Panc1 (cell line): ENCODE measurements around the gene KLK7.

ENCODE experiments used
- POLR2AphosphoS5 ChIP-seq: IDR thresholded peaks from 2 replicates; pipeline ENCODE4 v1.6.1; 2012; ENCODE audit warnings: mild to moderate bottlenecking, low read depth, low read length, moderate library complexity
- TF ChIP-seq, protein P1 (sequence below): fragments of 450-650 bp; IDR thresholded peaks from 2 replicates; pipeline ENCODE4 v1.5.1; 2017; ENCODE audit warnings: mild to moderate bottlenecking

DNA sequence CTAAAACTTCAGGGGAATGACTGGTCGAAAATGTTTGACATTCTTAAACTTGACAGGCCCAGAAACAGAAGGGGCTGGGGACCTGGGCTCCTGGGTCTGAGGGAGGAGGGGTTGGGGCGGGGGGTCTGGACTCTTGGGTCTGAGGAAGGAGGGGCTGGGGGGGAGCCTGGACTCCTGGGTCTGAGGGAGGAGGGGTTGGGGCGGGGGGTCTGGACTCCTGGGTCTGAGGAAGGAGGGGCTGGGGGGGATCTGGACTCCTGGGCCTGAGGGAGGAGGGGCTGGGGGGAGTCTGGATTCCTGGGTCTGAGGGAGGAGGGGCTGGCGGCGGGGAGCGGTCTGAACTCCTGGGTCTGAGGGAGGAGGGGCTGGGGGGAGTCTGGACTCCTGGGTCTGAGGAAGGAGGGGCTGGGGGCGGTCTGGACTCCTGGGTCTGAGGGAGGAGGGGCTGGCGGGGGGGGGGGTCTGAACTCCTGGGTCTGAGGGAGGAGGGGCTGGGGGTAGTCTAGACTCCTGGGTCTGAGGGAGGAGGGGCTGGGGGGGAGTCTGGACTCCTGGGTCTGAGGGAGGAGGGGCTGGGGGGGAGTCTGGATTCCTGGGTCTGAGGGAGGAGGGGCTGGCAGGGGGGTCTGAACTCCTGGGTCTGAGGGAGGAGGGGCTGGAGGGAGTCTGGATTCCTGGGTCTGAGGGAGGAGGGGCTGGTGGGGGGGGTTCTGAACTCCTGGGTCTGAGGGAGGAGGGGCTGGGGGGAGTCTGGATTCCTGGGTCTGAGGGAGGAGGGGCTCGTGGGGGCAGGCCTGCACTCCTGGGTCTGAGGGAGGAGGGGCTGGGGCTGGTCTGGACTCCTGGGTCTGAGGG lies 8.8 kb downstream of the KLK7 start:
- TF ChIP-seq, protein P1, sequence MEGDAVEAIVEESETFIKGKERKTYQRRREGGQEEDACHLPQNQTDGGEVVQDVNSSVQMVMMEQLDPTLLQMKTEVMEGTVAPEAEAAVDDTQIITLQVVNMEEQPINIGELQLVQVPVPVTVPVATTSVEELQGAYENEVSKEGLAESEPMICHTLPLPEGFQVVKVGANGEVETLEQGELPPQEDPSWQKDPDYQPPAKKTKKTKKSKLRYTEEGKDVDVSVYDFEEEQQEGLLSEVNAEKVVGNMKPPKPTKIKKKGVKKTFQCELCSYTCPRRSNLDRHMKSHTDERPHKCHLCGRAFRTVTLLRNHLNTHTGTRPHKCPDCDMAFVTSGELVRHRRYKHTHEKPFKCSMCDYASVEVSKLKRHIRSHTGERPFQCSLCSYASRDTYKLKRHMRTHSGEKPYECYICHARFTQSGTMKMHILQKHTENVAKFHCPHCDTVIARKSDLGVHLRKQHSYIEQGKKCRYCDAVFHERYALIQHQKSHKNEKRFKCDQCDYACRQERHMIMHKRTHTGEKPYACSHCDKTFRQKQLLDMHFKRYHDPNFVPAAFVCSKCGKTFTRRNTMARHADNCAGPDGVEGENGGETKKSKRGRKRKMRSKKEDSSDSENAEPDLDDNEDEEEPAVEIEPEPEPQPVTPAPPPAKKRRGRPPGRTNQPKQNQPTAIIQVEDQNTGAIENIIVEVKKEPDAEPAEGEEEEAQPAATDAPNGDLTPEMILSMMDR = no peak
- no peak for TF ChIP-seq POLR2AphosphoS5
